Mucosa of gallbladder (tissue), 1 donor: ENCODE results near the gene WDR5B. TPM values are rescaled to one million over a fixed set of nuclear protein-coding genes. Genes with fewer than 3 reads are reported as not detected.
A peak's percentile ranks its signal among the peaks of the same experiment; 100 is the strongest.
"Not testable (repeated sequence)": the region's sequence is repeated elsewhere in the genome, so short reads cannot be mapped to it uniquely, and the experiment has no call there.

Experiments
- DNase-seq: peaks from one replicate; pipeline ENCODE4 v3.0.0-alpha.2; 2020; ENCODE audit warnings: low spot score
- total RNA-seq: library from RNA; stranded (reverse); gene quantifications from one replicate; pipeline ENCODE4 v1.2.1, GENCODE V29; 2021
- donor health status: DM: no; HTN: no; CAD: no.

WDR5B gene
- 6.5 TPM for total RNA-seq

DNA sequence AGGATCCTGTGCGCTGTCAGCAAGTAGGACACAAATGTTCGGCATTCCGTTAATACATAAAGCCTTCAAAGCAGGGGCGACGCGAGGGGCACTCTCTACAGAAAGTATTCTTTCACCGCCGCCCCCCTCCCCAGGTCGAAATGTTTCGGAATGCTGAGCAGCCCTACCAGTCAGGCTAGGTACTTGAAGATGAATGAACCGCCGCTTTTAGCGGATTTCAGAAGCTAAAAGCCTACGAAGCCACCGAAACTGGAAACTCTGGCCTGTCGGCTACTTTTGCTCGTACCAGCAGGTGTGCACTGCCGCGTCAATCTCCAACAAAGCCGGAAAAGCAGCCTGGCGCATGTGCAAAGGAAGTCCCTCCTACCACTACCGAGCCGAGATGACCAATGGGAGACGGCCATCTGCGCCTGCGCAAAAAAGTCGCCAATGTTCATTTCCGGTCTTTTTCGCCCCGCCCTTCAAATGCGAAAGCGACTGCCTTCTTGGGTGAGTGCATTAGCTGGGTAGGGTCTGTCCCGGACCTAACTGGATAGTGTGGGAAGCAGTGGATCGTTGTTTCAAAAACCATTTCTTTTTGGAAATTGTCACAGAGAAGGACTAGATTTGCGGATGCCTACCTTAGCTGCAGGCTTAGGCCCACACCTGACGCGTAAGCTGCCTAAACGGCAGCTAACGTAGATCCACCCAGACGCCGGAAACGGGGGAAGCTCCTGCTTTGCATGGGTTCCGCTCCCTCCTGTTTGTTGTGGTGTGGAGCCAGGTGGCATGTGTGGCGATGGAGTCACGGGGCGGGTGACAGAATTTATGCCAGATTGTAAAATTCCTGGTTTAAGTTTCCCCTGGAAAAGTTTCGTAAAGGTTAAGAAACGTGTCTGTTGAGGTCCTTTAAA is at the start of gene WDR5B:
WDR5B (minus strand) TSS at position 301 of the 893 bp plus-strand sequence. CDS start 534 bp downstream, outside the sequence.
- DNase-seq = peak; percentile 99

GRCh38 chr3:122464659-122465058 is 48.8 kb upstream of the WDR5B start:
- no peak for DNase-seq

DNA sequence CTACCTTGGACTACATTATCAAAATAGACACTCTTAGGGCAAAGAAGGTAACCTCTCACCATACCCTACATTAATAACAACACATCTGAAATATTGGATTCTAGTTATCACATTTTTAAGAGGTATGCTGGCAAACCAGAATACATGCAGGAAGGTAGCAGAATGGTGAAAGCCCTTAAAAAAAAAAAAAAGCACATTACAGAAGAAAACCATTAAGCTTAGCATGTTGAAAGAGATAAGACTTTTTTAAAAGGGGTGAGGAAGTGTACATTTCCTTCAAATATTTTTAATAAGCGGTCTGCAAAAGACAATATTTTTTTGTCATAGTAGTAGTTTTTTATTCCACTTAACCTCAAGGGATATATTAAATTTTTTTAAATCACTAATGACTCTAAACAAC is 46.5 kb upstream of the WDR5B start:
- no peak for DNase-seq

DNA sequence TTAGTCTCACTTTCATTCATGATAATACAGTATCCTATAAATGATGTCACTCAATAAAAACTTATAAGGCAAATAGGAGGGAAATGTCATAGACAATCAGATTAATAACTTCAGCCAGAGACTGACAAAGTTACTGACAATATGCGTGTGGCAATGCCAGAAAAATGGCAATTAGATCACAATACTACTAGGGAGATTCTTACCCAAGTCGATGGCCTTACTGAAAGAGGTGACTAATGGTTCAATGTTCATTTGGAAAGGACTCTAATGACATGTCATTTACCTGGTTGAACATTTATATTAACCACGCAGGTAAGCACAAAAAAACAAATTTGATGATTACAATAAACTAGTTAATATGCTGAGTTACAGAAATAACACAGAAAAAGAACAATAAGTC is 45.9 kb upstream of the WDR5B start:
- no peak for DNase-seq

- no peak for DNase-seq
Observed at GRCh38 chr3:122458992-122459391, 43.1 kb upstream of the WDR5B start.

GRCh38 chr3:122457706-122458105 is 41.8 kb upstream of the WDR5B start:
- DNase-seq = no peak

GRCh38 chr3:122456074-122456473 is 40.2 kb upstream of the WDR5B start:
- DNase-seq = no peak

- no peak for DNase-seq
Observed at GRCh38 chr3:122451371-122451770, 35.5 kb upstream of the WDR5B start.

GRCh38 chr3:122448218-122448617 is 32.4 kb upstream of the WDR5B start:
- DNase-seq = not testable (repeated sequence)

DNA sequence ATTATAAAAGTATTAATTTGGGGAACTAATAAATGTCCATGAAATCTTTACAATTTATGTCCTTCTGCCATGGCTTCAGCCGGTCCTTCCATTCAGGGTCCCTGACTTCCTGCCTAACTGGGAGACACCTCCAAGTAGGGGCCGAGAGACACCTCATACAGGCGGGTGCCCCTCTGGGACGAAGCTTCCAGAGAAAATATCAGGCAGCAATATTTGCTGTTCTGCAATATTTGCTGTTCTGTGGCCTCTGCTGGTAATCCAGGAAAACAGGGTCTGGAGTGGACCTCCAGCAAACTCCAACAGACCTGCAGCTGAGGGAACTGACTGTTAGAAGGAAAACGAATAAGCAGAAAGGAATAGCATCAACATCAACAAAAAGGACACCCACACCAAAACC is 28.6 kb upstream of the WDR5B start:
- DNase-seq = not testable (repeated sequence)

- DNase-seq = not testable (repeated sequence)
Observed at GRCh38 chr3:122443762-122444490, 28.1 kb upstream of the WDR5B start.

- no peak for DNase-seq
Observed at GRCh38 chr3:122443090-122443489, 27.2 kb upstream of the WDR5B start.

GRCh38 chr3:122435950-122436349 is 20.1 kb upstream of the WDR5B start:
- no peak for DNase-seq

DNA sequence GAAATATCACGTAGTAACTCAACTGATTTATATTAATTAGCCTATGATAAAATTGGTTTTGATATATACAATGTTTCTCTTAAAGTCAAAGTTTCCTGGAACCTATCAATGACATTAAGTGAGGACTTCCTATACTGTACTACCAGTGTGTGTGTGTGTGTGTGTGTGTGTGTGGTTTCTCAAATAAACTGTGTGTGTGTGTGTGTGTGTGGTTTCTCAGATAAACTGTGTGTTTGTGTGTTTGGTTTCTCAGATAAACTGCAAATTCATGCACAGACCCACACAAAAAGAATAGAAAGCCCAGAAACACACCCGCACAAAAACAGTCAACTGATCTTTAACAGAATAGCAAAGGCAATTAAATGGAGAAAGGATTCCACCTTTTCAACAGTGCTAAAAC is 14.5 kb upstream of the WDR5B start:
- no peak for DNase-seq

- DNase-seq = no peak
Observed at GRCh38 chr3:122427857-122428471, 12.1 kb upstream of the WDR5B start.

GRCh38 chr3:122421836-122422235 is 6.0 kb upstream of the WDR5B start:
- DNase-seq = no peak

- DNase-seq = no peak
Observed at GRCh38 chr3:122421101-122421500, 5.2 kb upstream of the WDR5B start.

DNA sequence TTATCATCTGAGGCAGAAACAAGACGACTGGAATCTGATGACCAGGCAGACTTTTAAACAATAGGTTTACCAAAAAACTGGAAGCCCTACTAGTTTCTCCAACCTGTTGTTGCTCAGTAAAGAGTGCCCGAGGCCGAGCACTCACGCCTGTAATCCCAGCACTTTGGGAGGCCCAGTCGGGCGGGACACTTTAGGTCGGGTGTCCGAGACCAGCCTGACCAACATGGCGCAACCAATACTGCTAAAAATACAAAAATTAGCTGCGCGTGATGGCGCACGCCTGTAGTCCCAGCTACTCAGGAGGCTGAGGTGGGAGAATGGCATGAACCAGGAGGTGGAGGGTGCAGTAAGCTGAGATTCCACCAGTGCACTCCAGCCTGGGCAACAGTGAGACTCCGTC is 1.1 kb upstream of the WDR5B start:
- DNase-seq = no peak

DNA sequence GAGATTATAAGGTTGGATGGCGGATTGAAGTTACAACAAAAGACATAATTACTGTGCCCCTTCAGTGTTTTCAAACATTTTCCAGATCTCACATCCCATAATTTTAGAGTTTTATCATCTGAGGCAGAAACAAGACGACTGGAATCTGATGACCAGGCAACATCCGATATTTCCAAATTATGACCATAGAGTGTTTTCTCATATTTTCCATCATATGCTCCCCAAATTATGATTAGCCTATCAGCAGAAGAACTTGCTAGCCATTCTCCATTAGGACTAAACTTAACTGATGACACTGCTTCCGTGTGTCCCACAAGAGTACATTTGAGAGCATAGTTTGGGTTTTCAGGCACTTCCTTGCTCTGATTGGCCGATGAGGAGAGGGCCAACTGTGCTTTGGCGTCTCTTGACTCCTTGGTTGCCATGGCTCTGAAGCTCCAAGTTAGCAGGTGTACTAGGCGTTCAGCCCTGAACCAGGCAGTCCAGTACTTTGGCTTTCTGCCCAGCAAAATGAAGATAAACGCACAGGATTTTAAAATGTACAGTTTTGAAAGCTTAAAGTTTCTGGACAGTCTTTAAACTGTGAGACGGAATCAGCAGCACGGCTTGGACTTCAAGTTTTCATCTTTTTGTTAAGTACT is 638 bp downstream of the WDR5B start:
- no peak for DNase-seq

DNA sequence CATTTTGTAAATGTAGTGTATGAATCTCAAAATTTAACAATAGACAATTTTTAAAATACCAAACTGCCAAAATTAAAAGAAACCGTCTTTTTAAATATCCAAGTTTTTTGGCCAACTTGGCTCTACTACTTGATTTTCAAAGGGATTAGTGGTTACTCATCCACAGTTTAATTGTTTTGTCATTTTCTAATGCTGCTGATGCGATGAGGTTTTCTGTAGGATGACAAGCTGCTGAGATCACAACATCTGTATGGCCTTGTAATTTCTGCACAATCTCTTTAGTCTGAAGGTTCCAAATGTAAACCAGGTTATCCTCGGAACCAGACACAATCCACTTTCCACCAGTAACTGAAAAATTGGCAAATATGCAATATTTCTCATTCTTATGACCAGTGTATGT is 1.5 kb downstream of the WDR5B start:
- DNase-seq = no peak

- no peak for DNase-seq
Observed at GRCh38 chr3:122410639-122411038, 5.2 kb downstream of the WDR5B start.

DNA sequence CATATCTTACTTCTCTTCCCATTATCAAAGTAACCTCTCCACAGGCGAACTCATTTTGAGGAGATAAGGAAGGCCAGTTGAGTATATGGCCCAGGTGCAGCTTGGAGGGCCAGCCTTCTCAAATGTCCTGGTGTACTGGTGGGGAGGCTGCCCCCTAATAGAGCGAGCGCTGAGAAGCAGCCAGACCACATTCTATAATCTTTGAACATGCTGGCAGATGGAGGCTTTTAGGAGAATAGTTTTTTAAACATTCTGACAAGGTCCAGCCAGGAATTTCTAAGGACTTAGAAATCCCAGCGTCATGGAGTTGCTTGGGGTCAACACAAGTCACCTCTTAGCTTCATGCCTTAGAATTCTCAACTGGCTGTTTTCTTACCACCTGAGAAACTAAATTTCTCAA is 5.8 kb downstream of the WDR5B start:
- no peak for DNase-seq
